Measurements from ENCODE around the gene ABHD12B.

Gene ABHD12B, protein sequence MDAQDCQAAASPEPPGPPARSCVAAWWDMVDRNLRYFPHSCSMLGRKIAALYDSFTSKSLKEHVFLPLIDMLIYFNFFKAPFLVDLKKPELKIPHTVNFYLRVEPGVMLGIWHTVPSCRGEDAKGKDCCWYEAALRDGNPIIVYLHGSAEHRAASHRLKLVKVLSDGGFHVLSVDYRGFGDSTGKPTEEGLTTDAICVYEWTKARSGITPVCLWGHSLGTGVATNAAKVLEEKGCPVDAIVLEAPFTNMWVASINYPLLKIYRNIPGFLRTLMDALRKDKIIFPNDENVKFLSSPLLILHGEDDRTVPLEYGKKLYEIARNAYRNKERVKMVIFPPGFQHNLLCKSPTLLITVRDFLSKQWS

DNA sequence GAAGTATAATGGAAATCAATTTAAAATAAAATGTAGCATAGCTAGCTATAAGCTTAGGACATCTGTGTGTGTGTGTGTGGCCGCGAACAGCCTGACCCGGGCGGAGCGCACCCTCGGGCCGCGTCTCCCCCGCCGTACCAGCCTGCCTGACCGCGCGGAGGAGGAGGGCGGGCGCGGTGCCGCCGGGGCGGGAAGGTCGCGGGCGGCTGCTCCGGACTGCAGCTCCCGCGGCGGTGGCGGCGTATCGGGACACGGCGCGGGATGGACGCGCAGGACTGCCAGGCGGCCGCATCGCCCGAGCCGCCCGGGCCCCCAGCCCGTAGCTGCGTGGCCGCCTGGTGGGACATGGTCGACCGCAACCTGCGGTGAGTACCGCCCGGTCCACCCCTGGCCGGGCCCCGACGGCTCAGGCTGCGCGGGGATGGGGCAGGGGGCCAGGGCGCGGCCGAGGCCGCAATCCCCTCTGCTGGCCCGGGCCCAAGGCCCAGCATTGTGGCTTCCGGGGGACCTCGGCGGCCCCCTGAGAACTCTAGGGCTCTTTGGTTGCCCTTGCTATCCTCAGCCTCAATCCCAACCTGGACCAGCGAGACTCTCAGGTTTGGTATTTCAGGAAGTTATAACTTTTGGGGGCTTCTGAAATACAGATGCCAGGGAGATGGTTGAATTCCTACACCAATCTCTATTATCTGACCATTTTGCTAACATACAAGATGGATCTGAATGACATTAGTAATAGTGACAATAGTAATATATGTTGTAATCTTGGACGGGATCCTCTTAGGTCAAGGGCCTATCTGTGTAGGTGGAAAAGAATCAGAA lies at the start of gene ABHD12B:
Gene ABHD12B (plus strand): TSS at position 140 of the 819 bp plus-strand sequence. CDS start 122 bp downstream, at position 262.
- no peak for DNase-seq

DNA sequence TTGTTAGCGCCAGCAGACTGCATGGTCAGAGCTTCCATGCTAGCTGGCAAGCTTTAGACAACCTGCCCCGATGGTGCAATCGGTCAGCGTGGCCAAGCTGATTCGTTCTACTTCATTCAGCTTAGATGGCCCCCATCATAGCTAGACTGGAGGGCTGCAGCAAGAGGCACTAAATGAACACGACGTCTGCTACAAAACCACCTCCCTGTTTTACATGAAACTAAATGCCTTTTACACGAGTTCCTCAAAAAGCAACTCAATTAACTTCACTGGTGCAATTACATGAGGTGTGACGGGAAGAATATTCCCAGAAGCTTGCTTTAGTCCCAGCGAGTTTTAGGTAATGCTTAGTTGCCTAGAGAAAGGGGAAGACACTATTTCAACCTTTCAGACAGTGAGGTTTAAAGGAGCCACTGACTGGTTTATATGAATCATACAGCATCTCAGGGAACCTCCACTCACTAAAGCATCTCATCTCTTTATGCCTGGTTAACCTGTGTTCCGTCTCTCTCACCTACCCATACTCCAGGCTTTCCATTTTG lies 49.3 kb upstream of the ABHD12B start:
- peak; percentile 13 for DNase-seq

DNA sequence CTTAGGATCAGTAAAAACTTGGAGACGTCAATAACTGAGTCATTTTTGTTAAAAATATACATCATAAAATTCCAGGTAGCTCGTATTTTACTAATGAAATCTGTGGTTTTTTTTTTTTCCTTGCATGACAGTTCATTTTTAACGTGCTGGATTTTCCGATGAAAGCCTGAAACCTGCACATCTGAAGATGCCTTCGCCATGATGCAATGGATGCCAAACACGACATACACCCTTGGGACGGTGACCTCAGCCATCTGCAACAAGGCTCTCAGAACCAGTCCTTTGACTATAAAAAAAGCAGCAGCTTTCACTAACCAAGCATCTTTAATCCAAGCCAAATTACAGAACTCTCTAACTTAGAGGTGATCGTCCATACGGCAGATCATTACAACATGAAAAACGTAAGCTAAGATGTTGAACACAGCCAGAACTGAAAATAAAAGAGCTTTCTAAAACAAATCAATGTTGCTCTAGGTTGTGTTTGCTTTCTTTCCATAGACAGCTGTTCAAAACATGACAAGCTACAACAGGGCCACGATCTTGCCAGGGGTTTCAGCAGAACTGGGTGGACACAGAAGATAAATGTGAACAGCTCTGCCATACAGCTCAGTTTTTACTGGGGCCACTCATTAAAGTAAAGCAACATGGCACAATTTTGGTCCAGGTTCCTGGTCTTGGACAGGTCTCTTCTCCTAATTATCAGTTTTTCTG lies 48.6 kb upstream of the ABHD12B start:
- DNase-seq = peak; percentile 34

DNA sequence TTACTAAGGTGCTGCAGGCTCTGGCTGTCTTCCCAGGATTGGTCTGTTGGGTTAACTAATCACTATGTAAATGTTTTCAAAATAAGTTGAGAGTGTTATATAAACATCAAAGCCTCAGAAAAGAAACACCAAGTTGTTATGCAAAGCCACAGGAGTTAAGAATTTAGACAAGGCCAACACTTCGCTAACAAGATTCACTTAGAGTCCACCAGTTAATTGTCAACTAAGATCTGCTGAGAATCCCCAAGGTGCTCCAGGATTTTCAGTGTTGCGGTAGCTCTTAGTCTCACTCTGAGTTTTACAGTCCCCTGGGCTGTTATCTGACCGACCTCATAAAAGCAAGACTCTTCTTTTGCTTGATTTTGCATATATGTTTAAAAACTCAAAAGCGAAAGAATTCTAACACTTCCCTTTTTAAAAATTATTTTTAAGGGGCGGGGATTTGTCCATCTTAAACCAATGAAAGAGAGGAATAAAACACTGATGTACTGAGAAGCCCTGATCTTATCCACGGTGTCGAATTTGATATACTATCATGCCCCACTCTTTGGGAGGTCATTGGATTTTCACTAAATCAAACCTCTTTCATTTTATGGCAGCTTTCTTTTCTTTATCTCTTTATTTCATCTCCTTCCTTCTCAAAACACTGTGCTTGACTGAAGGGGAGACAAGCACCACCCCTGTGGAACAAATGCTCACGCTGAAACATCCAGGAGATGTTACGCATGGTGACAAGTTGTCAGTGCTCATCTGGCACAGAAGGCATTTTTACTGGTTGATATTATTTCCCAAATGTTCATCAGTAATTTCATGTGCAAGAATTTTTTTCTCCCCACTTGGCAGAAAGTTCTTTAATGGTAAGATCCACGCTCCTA lies 47.9 kb upstream of the ABHD12B start:
- DNase-seq = peak; percentile 48

DNA sequence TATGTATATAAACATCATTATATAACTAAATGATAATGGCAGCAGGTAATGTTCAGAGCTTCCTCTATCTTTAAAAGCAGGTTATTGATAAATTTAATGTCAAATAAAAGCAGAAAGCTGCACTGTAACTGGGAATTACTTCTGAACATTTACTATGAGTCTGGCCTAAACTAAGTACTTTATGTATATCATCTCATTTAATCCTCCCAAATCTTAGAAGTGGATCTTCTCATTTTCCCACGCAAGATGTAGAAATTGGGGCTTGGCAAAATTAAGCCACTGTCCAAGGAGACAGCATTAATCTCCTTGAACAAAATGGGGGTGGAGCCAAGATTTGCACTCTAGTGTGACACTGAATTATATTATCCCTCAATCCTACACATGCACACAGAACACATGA lies 46.5 kb upstream of the ABHD12B start:
- no peak for DNase-seq

DNA sequence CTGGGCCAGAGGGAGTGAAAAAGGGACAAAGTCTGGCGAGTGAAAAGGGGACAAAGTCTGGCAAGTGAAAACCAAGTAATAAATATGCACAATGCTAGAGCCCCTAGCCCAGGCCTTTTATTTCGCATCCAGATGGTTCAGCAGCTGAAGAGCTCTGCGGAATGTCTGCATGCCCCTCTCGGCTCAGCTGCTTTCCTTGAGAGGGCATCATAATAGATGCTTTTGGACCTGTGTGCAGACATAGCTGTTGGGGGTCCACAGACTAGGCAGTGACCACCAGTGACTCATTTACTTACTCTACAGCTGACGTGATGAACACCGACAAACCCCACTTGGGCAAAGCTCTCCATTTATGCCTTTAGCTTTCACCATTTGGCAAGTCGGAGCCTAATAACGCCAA lies 45.2 kb upstream of the ABHD12B start:
- DNase-seq = no peak

DNA sequence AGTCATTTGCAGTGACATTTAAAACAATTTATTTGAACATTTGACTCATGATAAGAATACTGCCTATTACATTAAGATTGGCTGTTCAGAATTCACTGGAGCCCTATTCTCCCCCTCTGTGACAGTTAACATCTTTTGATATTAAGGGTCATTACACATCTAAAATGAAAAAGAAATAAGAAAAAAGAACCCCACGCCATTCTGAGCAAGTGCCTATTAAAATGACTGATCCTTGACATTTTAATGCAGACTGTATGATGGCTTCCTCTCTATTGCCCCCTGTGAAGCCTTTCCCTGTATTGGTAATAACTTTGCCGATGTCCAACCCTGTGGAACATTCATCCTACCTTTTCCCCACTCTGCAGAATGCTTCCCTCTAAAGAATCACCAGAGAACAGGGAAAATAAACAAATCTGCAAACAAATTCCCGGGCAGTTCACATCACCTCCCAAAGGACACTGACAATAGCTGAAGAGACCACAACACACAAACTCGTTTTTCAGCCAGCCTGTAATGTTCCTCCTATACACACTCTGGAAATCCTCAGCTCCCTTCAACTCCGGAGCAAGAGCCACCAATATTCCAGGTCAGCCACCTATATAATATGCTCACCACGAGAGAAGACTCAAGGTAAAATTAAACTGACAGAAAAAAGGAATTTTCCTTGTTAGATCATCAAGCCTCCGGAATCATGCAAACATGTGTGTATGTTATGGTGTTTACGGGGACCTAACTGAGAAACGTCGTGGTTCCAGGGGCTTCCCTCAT lies 42.9 kb upstream of the ABHD12B start:
- peak; percentile 7 for DNase-seq

DNA sequence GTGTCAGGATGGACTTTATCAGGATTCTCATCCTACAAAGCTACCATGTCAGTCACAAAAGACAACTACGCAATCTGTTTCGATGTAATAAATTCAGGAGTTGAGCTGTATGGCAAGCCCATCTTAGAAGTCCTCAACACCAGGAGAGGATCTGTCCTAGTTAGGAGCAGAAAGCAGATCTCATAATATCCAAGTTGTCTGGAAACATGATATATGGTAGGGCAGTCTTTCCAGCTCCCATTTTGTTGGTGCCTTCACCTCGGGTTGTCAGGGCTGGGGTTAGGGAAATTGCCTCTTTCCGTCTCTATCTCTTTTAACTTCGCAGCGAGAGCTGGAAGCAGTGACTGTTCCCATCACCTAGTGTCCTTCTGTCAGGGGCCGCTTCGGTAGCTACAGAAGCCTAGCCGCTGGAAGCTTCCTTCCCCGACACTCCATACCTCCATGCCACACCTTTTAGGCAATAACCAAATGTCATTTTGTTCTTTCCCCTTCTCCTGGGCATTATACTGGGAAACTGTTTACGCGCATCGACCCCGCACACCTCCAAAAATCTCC lies 42.3 kb upstream of the ABHD12B start:
- peak; percentile 37 for DNase-seq

DNA sequence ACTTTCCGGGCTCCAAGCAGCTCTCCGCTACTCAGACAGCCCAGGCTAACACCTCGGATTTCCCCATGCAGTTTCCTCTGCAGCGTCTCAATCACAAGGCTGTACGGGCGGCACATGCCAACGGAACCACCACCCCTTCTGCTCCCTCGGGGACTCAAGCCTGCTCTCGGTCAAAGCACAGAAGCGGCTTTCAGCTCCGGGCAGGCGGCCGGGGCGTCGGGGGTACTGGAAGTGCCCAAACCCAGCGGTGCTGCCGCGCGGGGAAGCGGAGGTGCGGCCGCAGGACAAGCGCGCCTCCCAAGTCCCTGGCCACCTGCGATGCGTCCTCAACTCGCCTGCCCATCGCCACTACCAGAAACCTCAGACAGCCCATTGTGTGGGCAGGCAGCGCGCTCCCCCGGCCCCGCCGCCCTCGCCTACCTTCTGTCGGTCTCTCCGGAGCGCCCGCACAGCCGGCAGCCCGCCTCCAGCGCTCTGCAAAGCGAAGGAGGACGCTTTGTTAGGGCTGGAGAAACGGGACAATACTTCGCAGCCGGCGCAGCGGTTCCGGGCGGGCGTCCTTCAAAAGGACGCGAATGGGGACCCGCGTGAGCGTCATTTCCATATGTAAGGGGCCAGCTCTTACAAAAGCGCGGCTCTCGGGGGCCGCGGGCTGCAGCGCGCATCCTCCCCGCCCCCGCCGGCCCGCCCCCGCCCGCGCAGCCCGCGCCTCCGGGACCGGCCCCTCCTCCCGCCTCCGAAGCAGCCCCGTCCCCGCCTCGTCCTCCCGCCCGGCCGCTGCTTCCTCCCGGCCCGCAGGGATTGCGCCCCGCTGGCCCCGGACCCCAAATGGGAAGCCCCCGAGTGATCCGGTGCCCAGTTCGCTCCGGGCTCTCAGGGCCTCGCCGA lies 41.6 kb upstream of the ABHD12B start:
- peak; percentile 74 for DNase-seq

DNA sequence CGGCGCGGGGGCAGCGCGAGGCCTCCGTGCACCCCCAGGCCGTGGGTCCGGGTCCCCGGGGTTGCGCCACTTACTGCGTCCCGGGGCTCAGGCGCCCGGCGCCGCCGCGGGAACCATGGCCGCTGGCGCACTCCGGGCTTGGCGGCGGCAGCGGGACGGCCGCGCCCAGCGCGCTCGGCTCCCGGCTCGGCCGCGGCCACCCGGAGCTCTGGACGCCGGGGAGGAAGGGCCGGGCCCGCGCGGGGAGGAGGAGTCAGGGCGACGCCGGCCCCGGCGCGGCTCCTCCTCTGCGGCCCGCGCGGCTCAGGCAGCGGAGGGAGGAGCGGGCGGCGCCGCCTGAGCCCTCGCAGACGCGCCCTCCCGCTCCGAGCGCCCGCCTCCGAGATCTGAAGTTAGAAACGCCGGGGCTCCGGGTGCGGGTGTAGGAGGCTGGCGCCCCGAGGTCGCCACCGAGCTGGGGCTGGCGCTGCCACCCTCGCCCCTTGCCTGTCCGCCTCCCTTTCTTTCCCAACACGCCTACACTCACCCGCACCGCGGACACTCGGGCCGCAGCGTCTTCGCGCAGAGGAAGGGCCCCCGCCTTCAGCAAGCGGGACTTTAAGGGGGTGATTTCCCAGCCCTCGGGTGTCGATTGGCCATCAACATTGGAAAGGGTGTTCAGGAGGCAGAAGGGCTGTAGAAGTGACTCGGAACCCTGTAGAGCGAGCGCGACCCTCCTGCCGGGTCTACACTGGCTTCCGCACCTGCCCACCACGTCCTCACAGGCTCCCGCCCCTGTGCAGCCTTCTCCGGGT lies 40.7 kb upstream of the ABHD12B start, which contains the start of gene NIN:
Gene NIN (minus strand): TSS at position 231 of the 794 bp plus-strand sequence. CDS start 9,106 bp downstream, outside the sequence.
- peak; percentile 89 for DNase-seq

DNA sequence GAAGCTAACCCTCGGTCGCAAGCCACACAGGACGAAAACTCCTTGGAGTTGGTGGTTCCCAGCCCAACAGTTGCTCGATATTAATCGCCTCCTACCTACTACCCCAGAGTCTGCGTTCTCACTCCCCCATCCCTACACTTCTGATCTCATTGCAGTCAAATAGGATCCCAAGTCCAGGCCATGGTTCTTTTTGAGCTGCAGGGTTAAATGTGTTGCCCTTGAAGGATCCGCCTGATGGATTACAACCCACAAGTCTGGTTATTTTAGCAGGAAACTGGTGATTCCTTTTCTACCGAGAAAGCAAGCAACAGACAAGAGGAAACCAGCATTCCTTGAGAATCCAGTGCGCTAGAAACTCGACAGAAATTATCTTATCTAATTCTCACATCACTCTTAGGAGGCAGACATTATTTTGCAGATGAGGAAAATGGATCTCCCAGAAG lies 40.1 kb upstream of the ABHD12B start:
- peak; percentile 36 for DNase-seq

DNA sequence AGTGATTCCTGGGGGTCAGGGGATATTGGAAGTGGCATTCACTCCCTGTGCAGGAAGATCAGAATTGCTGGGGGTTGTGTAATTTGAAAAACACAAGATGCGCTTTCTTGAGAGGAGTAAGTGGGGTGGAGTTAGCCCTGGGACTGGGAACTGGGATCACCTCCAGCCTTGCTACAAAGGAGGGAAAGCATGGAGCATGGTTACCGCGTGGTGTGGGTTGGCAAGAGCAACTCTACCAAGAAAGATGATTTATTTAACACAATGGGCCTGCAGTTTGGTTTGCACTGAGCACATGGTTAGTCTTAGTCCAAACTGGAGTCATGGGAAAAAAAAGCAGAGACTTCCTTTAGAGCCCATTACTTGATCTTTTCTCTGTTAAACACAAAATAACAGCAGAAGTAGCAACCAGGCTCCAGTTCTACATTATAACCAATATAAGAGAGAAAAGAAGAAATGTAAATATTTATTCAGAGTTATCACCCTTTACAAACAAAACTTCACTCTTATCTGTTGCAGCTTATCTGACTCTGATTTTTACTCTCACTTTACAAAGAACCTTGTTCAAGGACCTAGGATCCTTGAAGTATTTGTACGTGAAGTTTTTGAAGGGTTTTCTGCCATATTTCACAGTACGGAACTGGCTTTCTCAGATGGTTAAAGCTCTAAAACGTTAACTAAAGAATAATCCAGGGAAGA lies 38.8 kb upstream of the ABHD12B start:
- no peak for DNase-seq

DNA sequence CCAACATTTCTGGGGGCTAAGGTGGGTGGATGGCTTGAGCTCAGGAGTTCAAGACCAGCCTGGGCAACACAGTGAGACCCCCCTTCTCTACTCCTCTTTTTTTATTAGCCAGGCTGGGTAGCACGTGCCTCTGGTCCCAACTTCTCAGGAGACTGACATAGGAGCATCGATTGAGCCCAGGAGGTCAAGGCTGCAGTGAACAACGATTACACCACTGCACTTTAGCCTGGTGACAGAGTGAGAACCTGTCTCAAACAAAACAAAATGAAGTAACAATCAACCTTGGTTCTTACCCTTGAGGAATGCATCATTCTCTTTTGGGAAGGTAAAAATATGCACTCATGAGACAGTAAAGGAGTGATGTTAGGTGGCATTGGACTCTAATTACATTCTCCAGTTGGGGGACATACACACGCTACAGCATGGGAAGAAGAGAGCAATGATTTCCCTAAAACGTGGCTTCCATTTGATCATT lies 37.0 kb upstream of the ABHD12B start:
- no peak for DNase-seq

DNA sequence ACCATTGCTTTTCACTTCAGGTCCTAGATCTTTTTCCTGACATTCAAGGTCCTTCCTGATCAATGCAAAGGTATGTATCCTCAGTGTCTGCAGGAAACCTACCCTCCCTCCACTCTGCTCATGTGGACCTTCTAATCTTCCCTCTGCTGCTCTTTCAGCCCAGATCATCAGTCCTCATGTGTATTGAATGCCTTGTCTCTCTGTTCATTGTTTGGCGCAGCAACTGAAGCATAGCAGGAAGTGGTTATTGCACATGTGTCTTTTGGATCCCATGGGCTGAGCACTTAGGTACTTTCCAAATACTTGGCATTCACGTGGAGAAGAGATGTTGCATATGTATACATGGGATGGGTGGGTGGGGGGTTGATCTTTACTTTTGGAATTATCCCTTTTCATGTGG lies 36.6 kb upstream of the ABHD12B start:
- DNase-seq = no peak

DNA sequence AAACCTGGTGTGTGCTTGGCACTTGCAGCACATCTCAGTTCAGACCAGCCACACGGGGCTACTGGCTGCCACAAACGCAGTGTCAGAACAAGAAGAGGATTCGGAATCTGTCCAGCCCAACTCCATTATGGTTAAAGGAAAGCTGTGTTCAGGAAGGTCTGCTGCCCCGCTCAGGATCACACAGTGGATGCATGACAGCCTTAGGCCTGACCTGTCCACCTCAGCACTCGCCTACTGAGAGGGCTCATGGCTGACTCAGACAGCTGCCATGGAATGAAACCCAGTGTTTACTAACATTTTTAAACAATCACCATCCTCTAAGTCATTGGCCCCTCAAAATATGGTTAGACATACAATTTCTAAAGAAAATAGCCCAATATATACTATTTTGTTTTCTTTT lies 35.3 kb upstream of the ABHD12B start:
- DNase-seq = no peak

DNA sequence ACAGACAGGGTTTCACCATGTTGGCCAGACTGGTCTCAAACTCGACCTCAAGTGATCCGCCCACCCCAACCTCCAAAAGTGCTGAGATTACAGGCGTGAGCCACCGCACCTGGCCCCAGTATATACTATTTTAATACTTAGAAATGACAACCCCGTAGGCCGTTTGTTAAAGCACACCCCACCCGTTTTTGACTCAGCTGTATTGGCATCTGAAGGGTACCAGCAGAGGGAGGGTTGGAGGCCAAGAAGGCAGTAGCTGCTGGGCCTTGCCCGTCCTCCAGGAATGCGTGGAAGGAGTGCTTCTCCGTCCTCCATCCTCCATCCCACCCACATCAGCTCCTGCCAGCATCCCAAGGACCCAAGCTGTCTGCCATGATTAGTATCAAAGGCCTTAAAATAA lies 34.6 kb upstream of the ABHD12B start:
- DNase-seq = no peak

DNA sequence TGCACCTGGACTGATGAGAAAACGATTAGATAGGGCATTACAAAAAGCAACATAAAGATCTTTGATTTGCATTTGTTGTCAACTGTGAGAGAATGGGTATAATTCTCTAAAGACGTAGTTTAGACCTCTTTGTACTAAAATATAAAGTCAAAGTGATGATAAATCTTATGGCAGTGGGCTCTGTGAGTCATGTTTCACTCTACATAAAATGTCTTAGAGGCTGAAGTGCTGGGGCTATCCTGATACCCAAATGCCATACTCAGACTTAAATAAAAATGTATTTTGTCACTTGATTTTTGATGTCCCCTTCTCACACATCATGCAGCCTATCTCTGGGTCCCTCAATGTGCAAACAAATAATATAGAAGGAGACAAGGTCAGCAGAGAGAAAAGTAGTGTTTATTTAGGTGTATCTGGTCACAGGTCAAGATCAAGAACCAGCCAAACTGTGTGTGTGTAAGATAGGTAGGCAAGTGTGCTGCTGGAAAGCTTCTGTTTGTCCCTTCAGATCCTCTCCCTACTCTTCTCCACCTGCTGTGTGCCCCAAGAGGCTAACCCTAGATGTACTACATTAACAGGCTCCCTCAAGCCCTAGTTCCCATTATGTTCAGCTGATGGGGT lies 33.9 kb upstream of the ABHD12B start:
- DNase-seq = no peak

DNA sequence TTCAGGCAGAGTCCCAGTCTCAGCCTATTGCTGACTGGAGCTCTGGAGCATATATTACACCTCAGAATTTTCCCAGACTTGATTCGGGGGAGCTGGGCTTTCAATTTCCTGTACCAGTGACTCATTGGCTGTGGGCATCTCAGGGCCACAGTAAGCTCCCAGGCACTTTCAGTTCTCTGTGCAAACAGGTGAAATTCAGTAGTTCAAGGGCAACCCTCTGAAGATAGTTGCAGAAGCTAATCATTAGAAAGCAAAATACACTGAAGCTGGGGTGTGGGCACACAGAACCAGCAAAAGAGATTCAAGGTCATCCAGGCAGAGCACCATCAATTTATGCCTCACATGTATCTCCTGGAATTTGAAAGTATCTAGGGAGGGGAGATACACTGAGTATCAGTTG lies 32.8 kb upstream of the ABHD12B start:
- no peak for DNase-seq

Data from hematopoietic multipotent progenitor cell treated with erythropoietin and hydrocortisone succinate and interleukin-3 and kit ligand, for 6 days (in vitro differentiated cells).